Activated naive CD4-positive, alpha-beta T cell (primary cell): ENCODE measurements around the gene SS18.
A peak's percentile ranks its signal among the peaks of the same experiment; 100 is the strongest.
"Not testable (repeated sequence)": the region's sequence is repeated elsewhere in the genome, so short reads cannot be mapped to it uniquely, and the experiment has no call there.

ENCODE experiments used
- DNase-seq, 4 experiments: peaks; one replicate each; lab custom pipeline; 2025; lab: John Stamatoyannopoulos, UW

The SS18 gene

DNA sequence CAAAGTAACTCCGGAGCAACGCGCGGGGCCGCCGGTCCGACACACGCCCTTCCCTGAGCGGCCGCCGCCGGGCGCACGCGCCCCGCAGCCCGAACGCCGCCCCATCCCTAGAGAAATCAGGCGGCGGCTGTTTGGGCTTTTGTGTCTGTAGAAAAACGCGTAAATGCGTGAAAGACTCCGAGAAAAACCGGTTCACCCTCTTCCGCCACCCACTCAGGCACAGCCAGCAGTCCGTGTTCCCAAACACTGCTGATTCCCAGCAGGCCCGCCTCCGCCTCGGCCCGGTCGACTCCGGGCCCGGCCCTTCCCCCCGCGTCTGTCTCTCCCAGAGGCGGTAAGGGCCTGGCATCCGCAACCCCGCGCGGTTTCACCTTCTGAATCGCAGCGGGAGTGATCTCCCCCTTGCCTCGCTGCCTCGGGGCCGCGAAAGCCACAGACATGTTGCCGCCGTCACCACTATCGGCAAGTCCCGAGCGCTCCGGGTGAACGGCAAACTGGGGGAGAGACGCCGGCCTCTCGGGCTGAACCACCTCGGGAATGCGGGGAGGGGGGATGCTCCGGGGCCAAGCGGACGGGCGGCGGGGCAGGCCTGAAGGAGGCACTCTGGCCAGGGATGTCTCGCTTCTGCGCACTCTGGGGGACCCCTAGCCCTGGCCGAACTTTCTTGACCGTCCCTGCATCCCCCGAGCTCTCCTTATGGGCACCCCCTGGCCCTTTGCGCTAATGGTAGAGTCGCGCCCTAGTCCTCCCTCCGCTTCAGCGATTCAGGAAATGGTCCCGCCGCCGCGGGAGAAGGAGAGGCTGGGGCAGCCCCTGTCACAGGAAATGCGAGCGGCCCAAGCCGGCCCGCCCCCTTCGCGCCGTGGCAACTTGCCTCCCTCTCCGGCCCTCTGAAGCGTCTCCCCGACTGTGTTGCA, at the start of gene SS18:
Gene SS18, minus strand, starts transcription at position 484 of the 917 bp plus-strand sequence. Its CDS starts 44 bp downstream, at position 440.
- DNase-seq: peak; percentile 75 to 84 (median 82)

DNA sequence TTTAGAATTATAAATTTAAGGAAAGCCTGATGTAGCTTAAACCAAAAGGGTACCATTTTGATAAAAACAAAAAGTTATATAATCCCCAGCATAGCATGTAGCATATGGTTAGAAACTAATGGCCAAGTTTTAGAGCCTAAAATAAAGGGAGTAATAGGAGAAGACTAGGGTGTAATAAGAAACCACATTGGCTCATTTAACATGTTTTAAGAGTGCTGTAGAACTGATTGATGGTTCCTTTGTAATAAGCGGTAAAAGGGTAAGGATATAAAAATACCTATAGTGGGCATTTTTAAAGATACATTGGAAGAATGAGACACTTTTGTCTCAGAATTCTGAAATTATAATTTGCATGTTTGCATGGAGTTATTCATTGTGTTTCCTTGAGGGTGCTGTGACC, 45.1 kb upstream of the SS18 start:
- no peak for DNase-seq

DNA sequence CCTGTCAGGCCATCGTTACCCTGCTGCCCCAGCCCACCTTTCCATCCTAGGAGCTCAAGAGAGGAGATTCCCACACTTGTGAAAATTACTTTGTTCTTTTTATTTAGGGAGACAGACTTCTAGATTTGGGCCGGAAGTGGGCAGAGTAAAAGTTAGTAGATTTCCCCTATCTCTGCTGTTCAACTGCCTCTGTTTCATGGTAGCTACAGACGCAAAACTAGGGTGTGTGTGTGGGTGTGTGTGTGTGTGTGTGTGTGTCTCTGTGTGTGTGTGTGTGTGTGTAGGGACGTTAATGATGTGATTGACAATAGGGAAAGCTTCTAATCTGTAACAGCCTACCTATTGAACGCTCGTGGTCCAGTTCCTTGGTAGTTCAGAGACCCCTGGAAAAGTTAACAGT, 43.7 kb upstream of the SS18 start:
- no peak for DNase-seq

GRCh38 chr18:26133652-26134051, 43.2 kb upstream of the SS18 start, which contains the start of gene PSMA8:
Gene PSMA8, plus strand, starts transcription at chr18:26133869. Its CDS starts 97 bp downstream, at chr18:26133966.
- DNase-seq: peak in 3 of 4 experiments; percentile 4 to 56 (median 21)

DNA sequence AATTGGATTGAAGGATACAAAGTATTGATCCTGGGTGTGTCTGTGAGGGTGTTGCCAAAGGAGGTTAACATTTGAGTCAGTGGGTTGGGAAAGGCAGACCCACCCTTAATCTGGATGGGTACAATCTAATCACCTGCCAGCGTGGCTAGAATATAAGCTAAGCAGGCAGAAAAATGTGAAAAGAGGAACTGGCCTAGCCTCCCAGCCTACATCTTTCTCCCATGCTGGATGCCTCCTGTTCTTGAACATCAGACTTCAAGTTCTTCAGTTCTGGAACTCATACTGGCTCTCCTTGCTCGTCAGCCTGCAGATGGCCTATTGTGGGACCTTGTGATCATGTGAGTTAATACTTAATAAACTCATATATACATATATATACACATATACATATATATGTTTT, 37.8 kb upstream of the SS18 start:
- not testable (repeated sequence) for DNase-seq

DNA sequence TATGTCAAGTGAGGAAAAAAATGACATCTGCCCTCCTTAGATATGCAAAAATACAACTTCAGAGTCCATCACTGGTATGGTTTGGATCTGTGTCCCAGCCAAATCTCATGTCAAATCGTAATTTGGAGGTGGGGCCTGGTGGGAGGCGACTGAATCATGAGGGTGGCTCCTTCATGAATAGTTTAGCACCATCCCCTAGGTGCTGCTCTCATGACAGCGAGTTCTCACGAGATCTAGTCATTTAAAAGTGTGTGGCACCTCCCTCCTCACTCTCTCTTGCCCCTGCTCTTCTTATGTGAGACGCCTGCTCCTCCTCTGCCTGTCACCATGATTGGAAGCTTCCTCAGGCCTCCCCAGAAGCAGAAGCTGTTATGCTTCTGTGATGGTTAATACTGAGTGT, 37.4 kb upstream of the SS18 start:
- no peak for DNase-seq

DNA sequence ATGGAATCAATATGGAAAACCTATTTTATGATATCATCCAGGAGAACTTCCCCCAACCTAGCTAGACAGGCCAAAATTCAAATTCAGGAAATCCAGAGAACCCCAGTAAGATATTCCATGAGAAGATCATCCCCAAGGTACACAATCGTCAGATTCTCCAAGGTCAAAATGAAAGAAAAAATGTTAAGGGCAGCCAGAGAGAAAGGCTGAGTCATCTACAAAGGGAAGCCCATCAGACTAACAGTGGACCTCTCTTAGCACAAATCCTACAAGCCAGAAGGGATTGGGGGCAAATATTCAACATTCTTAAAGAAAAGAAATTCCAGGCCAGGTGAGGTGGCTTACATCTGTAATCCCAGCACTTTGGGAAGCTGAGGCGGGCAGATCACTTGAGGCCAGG, 31.6 kb upstream of the SS18 start:
- not testable (repeated sequence) for DNase-seq

DNA sequence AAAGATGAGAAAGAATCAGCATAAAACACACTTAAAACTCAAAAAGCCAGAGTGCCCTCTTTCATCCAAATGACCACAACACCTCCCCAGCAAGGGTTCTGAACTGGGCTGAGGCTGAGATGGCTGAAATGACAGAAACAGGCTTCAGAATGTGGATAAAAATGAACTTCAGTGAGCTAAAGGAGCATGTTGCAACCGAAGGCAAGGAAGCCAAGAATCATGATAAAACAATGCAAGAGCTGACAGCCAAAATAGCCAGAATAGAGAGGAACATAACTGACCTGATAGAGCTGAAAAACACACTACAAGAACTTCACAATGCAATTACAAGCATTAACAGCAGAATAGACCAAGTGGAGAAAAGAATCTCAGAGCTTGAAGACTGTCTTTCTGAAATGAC, 31.1 kb upstream of the SS18 start:
- DNase-seq: no peak

DNA sequence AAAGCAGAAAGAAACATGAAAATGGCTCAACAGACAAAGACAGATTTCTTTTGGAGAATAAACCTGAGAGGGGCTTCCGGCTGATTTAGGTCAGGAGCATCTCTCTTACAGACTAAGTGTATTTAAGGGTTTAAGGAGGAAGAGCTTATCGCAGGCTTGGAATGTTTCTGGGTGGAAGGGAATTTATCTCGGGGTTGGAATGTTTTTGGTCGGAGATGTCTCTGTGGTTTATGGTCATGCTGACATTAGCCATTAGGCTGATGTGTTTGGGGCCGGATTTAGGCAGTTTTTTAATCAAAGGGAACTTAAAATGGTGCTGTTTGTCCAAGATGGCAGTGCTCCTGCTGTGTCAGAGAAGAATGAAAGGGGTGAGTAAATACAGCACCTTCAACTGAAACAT, 28.8 kb upstream of the SS18 start:
- DNase-seq: no peak

- no peak for DNase-seq
Observed at GRCh38 chr18:26104035-26104434, 13.6 kb upstream of the SS18 start.

DNA sequence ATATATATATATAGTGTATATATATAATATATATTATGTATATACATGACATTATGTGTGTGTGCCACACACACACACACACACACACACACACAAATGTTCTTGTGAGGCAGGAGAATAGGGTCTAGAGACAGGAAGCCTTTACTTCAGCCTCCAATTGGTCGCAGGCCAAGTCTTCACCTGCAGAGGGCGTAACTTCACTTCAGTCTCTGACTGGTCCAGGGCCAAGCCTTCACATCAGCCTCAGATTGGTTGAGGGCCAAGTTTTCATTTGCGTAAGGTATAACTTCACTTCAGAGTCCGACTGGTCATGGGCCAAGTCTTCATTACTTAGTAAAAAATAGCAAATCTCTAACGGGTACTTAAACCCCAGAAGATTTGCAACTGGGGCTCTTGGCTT, 13.2 kb upstream of the SS18 start:
- peak in 1 of 4 experiments; percentile 32 for DNase-seq

- no peak for DNase-seq
Observed at GRCh38 chr18:26097563-26097962, 7.2 kb upstream of the SS18 start.

GRCh38 chr18:26096852-26097251, 6.4 kb upstream of the SS18 start:
- no peak for DNase-seq

DNA sequence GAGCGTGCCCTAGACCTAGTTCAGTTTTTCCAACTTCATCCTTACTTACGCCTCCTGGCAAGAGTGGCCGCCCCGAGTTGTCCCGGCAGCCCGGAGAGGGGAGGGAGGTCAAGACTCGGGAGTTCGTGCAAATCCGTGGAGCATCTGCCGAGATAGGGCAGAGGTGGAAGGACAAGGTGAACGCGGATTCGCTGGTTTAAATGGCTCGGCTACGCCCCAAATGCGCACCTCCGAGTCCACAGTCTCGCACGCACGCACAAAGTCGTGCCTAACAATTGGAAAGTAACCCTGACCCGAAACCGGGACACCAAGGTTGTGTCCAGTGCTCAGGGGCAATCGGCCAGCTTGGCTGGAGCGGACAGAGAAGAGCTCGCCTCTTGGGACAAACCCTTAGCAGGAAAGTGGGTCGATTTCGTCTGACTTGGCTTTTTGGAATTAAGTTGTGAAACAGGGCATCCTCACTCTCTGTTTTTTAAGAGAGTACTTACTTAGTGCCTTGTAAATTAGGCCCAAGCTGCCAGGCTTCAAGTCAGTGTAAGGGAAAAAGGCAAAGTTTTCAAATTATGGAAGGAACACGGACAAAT, 726 bp upstream of the SS18 start:
- peak; percentile 37 to 56 (median 48) for DNase-seq

- no peak for DNase-seq
Observed at GRCh38 chr18:26089293-26090129, 902 bp downstream of the SS18 start.

DNA sequence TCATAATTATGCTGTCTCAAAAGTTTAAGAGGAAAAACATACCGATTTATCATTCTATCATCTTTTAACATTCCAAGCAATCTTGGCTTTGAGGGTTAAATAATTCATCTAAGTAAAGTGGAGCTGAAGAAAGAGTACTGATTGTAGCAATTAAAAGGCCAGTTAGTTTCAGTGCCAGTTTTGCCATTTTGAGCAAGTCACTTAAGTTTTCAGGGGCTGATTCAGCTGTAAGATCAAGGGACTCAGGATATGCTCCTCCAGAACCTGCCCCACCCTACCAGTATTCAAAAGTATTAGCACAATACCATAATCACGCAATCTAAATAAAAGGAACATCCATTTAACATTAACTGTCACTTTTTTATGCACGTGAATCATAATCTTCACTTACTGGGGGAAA, 1.9 kb downstream of the SS18 start:
- DNase-seq: no peak

- no peak for DNase-seq
Observed at GRCh38 chr18:26086959-26087358, 3.5 kb downstream of the SS18 start.

- DNase-seq: no peak
Observed at GRCh38 chr18:26085056-26085455, 5.4 kb downstream of the SS18 start.

GRCh38 chr18:26083099-26083498, 7.3 kb downstream of the SS18 start:
- no peak for DNase-seq

DNA sequence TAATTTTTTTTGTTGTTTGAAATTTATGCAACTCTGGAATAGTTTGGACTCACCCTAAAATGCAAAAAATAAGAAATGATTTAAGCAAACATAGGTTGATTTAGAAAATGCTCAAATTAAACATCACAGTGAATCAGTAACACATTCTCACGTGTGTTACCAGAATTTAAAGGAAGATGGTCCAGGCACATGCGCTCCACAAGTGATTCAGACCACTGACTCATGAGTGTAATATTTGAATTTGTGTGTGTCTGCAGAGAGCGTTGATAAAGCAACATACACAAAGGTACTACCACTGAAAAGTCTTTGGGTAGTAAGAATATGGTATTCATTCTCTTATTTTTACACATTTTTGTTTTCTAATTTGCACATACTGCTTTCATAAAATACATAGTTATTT, 7.9 kb downstream of the SS18 start:
- DNase-seq: no peak

- no peak for DNase-seq
Observed at GRCh38 chr18:26074246-26074645, 16.2 kb downstream of the SS18 start.

- no peak for DNase-seq
Observed at GRCh38 chr18:26073758-26074157, 16.7 kb downstream of the SS18 start.
